AG04449 (cell line): Measurements from ENCODE around the gene ETDC.

Experiments used
- CTCF ChIA-PET: fragments of 350-600 bp; formaldehyde crosslinking; extraction: SDS; loops from one replicate; lab custom pipeline; 2021; ENCODE audit warnings: antibody characterized with exemption; lab: Yijun Ruan, JAX
- POLR2A ChIA-PET: fragments of 400-600, 350-600 bp; formaldehyde crosslinking; extraction: SDS; loops from one replicate; lab custom pipeline; 2020; ENCODE audit warnings: antibody characterized with exemption, inconsistent platforms; lab: Yijun Ruan, JAX
- DNase-seq: peaks from one replicate; pipeline ENCODE4 v3.0.0-alpha.2; 2010; ENCODE audit warnings: low read depth, low spot score
- H3K4me3 ChIP-seq: 2 replicates; pipeline ENCODE4 v1.5.1; 2011; ENCODE audit warnings: low read depth, mild to moderate bottlenecking, control low read depth, low read length
- TF ChIP-seq, protein P1 (sequence below): IDR thresholded peaks from one replicate; pipeline ENCODE4 v1.5.1; 2011; ENCODE audit warnings: mild to moderate bottlenecking, moderate library complexity, low read length, control low read depth, inconsistent platforms; ENCODE audit not compliant: insufficient read depth; ENCODE audit errors: missing control alignments

Gene ETDC

DNA sequence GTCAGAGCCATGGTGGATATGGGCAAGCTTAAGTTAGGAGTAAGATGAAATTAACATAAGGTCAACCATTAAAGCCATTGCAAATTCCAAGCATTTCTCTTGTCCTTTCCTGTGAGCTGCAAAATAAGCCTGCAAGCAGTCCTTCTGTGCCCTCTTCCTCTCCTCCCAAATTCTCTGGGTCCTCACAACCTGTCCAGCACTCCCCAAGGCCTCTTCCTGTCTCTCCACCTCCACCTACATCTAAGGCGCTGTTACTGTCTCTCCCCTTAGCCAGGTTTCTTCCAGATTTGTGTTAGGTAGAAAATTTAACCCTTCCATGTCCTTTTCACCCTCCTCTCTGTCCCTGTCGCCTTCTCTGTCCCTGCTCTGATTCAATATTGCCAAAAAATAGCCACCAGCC lies 22.2 kb downstream of the ETDC start:
- DNase-seq = no peak
- H3K4me3 ChIP-seq = no peak overlapping the region
- ChIA-PET POLR2A (no interaction called here), CTCF (no interaction called here)
- TF ChIP-seq, protein P1, sequence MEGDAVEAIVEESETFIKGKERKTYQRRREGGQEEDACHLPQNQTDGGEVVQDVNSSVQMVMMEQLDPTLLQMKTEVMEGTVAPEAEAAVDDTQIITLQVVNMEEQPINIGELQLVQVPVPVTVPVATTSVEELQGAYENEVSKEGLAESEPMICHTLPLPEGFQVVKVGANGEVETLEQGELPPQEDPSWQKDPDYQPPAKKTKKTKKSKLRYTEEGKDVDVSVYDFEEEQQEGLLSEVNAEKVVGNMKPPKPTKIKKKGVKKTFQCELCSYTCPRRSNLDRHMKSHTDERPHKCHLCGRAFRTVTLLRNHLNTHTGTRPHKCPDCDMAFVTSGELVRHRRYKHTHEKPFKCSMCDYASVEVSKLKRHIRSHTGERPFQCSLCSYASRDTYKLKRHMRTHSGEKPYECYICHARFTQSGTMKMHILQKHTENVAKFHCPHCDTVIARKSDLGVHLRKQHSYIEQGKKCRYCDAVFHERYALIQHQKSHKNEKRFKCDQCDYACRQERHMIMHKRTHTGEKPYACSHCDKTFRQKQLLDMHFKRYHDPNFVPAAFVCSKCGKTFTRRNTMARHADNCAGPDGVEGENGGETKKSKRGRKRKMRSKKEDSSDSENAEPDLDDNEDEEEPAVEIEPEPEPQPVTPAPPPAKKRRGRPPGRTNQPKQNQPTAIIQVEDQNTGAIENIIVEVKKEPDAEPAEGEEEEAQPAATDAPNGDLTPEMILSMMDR = no peak

DNA sequence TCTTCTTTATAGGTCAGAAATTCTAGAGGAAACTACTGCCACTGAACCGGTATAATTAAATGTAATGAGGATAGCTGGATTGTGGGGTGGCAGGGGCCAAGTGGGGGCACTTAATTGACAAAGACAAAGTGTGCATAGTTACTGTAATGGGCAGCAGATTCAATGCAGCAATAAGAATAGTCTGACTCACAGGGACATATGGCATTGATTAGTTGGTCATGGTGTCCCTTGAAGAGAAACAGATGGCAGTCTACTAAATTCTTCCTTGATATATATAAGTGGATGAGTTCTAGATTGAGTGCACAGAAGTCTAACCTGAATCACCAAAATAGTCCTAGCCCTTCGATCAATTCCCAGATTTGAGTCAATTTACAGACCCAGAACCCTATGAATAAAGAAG lies 31.6 kb downstream of the ETDC start:
- TF ChIP-seq, protein P1 = no peak
- ChIA-PET POLR2A (no interaction called here), CTCF (interaction anchor here (0.9 kb wide), 1 partner anchor 13 kb away, joined by 3 read pairs; no protein-coding TSS in a partner anchor)
- no peak for DNase-seq
- peak overlapping the region; percentile 30 for H3K4me3 ChIP-seq

DNA sequence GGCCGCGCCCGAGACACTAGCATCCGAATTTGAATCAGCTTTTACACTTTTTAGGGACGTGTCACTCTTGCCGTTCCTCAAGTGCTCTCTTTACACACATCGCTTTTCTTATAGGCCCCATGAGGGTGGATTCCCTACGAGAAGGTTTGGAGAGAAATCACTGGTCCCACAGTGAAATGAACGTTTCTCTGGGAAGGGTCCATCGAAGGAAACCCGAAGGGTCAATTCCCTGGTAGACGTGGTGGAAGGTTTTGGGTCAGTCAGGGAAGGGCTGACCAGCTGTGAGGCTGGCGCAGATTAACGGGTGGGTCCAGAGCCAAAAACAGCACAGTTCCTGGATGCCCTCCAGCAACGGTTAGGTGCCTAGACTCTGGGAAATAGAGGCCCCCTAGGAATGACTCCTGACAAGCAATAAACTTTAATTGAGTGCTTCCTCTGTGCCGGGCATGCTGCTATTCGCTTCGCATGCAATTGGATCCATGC lies 35.9 kb downstream of the ETDC start:
- POLR2A ChIA-PET = no interaction called here

DNA sequence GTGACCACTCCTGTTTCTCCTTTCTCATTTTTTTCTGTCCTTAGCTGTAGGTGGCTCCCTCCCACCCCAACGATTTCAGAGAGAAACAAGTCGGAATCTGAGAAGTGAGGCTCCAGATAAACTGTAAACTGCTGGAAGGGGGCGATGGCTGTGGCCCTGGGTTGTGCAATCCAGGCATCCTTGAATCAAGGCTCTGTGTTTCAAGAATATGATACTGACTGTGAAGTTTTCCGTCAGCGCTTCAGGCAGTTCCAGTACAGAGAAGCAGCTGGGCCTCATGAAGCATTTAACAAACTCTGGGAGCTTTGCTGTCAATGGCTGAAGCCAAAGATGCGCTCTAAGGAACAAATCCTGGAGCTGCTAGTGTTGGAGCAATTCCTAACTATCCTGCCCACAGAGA lies 37.7 kb downstream of the ETDC start:
- ChIA-PET POLR2A (no interaction called here), CTCF (no interaction called here)
- no peak overlapping the region for H3K4me3 ChIP-seq
- TF ChIP-seq, protein P1 = no peak
- DNase-seq = no peak

More for the DNA sequence above, 35.9 kb downstream of the ETDC start:
- CTCF ChIA-PET = no interaction called here
- TF ChIP-seq, protein P1 = no peak
- DNase-seq = no peak
- H3K4me3 ChIP-seq = peak overlapping the region; percentile 62

DNA sequence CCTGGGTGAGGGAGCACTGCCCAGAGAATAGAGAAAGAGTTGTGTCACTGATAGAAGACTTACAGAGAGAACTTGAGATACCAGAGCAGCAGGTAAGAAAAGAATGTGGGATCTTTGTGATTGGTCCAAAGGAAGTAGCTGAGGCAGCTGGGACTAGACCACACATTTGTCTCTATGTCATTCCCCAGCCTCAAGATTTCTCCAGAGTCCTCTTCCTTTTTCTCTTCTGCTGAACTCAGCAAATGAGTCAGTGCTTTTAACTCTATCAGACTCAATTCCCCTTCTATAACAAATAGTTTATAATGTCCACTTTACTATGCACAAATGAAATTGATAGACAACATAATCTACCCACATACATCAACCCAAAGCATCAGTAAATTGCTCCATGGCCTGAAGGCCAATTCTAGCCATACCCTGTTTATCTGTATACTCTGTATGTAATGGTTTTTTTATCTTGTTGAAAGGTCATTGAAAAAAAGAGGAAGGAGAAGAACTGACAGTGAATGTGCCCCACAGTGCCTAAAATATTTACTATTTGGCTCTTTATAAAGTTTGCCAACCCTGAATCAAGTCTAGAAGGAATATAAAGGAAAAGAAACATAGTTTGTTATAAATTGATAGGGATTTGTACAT lies 38.2 kb downstream of the ETDC start:
- no peak overlapping the region for H3K4me3 ChIP-seq
- DNase-seq = no peak
- ChIA-PET POLR2A (no interaction called here), CTCF (no interaction called here)
- TF ChIP-seq, protein P1 = no peak

DNA sequence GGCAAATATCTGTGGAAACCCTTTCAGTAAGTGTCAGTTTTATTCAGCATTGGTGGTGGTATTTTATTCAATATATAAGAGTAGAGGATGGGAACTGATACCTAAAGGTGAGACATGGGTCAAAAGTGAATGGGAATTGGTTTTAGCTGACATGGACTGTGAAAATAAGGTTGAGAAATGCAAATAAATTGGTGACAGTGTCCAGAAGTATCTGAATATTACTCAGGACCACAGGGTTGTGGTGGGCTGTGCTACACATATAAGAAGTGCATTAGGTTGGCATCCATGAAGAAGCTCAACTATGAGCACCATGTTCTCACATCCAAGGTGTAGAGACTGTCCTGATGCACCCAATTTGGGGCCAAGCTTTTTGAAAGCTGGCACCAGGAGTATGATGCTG lies 45.0 kb downstream of the ETDC start:
- ChIA-PET CTCF (no interaction called here), POLR2A (no interaction called here)
- TF ChIP-seq, protein P1 = no peak

More for the DNA sequence above, 45.0 kb downstream of the ETDC start:
- no peak for DNase-seq
- no peak overlapping the region for H3K4me3 ChIP-seq
